Tongue (tissue), 2 donors: Measurements from ENCODE around the gene ADK. TPM values are rescaled to one million over a fixed set of nuclear protein-coding genes. Genes with fewer than 3 reads are reported as not detected.
A peak's percentile ranks its signal among the peaks of the same experiment; 100 is the strongest.
"Not testable (repeated sequence)": the region's sequence is repeated elsewhere in the genome, so short reads cannot be mapped to it uniquely, and the experiment has no call there.

ENCODE experiments used
- DNase-seq: peaks from one replicate; pipeline ENCODE4 v3.0.0-alpha.2; 2015
- total RNA-seq: library from RNA; depleted of rRNA; stranded (reverse); fragments of >200 nt; gene quantifications from one replicate; pipeline ENCODE4 v1.2.3, GENCODE V29; 2014

The ADK gene
- total RNA-seq, 1 donor from 2014 or later, result 61.4 TPM

- no peak for DNase-seq
Measured at GRCh38 chr10:74187237-74187636, 36.2 kb downstream of the ADK start.

- not testable (repeated sequence) for DNase-seq
Measured at GRCh38 chr10:74188617-74189016, 37.6 kb downstream of the ADK start.

GRCh38 chr10:74189999-74190421, 39.0 kb downstream of the ADK start:
- peak; percentile 75 for DNase-seq

- no peak for DNase-seq
Measured at GRCh38 chr10:74190494-74190893, 39.5 kb downstream of the ADK start.

- no peak for DNase-seq
Measured at GRCh38 chr10:74194545-74194944, 43.5 kb downstream of the ADK start.

GRCh38 chr10:74194999-74195398, 44.0 kb downstream of the ADK start:
- DNase-seq, result no peak

- no peak for DNase-seq
Measured at GRCh38 chr10:74199315-74199714, 48.3 kb downstream of the ADK start.

- peak; percentile 44 for DNase-seq
Measured at GRCh38 chr10:74202356-74202755, 51.3 kb downstream of the ADK start.

- peak; percentile 66 for DNase-seq
Measured at GRCh38 chr10:74206746-74207145, 55.7 kb downstream of the ADK start.

GRCh38 chr10:74207691-74208480, 56.9 kb downstream of the ADK start:
- peak; percentile 95 for DNase-seq

GRCh38 chr10:74208997-74209396, 58.0 kb downstream of the ADK start:
- DNase-seq, result peak; percentile 37

GRCh38 chr10:74213019-74213418, 62.0 kb downstream of the ADK start:
- no peak for DNase-seq

- DNase-seq, result peak; percentile 55
Measured at GRCh38 chr10:74213571-74214162, 62.6 kb downstream of the ADK start.

- not testable (repeated sequence) for DNase-seq
Measured at GRCh38 chr10:74217110-74217509, 66.1 kb downstream of the ADK start.

- not testable (repeated sequence) for DNase-seq
Measured at GRCh38 chr10:74222467-74222866, 71.4 kb downstream of the ADK start.

GRCh38 chr10:74223755-74224529, 72.9 kb downstream of the ADK start:
- DNase-seq, result no peak

GRCh38 chr10:74227697-74228424, 76.8 kb downstream of the ADK start:
- DNase-seq, result no peak

- DNase-seq, result no peak
Measured at GRCh38 chr10:74231375-74231774, 80.4 kb downstream of the ADK start.

GRCh38 chr10:74233281-74233680, 82.3 kb downstream of the ADK start:
- DNase-seq, result no peak

- DNase-seq, result no peak
Measured at GRCh38 chr10:74234569-74234968, 83.5 kb downstream of the ADK start.

GRCh38 chr10:74238031-74238431, 87.0 kb downstream of the ADK start:
- no peak for DNase-seq

- DNase-seq, result no peak
Measured at GRCh38 chr10:74238516-74238915, 87.5 kb downstream of the ADK start.
